ENCODE data around the gene GINS2.

The GINS2 gene

DNA sequence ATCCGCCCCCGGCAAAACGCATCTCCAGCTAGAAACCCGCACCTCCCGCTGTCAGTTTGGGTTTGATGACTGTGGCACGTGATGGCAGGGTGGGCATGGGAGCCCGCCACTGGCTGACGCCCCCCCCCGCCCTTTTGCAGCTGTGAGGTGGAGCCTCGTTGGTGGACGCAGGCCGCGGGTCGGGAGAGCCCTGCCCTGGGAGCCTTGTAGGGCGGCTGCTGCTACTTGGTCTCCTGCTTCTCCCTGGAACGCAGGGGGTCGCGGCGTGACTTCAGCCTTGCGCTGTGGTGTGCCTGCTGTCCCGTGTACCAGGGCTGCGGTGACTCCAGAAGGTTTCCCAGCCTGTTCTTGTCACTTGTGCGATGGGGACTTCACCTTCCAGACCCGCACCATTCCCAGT lies 47.4 kb downstream of the GINS2 start:
- no peak for FAIRE-seq
- TF ChIP-seq, protein P1, sequence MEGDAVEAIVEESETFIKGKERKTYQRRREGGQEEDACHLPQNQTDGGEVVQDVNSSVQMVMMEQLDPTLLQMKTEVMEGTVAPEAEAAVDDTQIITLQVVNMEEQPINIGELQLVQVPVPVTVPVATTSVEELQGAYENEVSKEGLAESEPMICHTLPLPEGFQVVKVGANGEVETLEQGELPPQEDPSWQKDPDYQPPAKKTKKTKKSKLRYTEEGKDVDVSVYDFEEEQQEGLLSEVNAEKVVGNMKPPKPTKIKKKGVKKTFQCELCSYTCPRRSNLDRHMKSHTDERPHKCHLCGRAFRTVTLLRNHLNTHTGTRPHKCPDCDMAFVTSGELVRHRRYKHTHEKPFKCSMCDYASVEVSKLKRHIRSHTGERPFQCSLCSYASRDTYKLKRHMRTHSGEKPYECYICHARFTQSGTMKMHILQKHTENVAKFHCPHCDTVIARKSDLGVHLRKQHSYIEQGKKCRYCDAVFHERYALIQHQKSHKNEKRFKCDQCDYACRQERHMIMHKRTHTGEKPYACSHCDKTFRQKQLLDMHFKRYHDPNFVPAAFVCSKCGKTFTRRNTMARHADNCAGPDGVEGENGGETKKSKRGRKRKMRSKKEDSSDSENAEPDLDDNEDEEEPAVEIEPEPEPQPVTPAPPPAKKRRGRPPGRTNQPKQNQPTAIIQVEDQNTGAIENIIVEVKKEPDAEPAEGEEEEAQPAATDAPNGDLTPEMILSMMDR (IDR thresholded peaks at IDR 0.05; ENCODE audit: insufficient read depth, missing control alignments) = no peak
- no peak for DNase-seq (ENCODE audit: insufficient read length, low spot score)

DNA sequence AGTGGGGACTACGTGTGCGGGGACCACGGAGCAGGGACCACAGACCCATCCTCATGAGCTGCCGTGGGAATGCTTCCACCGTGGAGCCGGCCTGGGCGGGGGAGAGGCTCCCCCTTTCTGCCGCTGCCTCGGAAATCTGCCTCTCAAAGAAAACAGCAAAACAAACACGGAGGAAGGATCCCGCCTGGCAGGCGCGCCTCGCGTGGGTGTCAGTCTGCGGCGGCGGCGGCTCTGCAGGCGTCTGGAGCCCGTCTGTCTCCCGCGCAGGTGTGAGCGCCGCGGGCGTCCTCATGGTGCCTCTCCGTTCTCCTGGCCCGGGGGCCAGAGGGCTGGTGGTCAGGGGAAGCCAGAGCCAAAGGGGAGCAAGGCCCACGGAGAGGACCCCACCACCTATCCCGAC lies 48.2 kb downstream of the GINS2 start:
- DNase-seq (ENCODE audit: insufficient read length, low spot score) (no peak), FAIRE-seq (no peak)
- TF ChIP-seq, protein P1 (IDR thresholded peaks at IDR 0.05; ENCODE audit: insufficient read depth, missing control alignments) = no peak

DNA sequence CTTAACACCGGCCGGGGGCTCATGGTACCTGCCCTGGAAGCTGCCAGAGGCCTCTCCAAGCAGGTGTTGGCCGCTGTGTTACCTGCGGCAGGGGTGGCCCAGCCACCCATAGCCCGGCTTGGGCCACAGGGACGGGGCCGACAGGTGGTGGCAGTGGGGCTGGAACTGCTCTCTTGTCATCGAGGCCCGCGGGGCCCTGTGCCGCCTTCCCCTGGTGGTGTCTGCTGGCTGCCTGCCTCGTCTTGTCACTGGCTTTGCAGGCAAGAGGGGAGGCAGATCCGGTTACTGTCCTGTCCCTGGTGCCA lies 48.5 kb downstream of the GINS2 start:
- DNase-seq (ENCODE audit: insufficient read length, low spot score) = no peak
- TF ChIP-seq, protein P1 (IDR thresholded peaks at IDR 0.05; ENCODE audit: insufficient read depth, missing control alignments) = no peak
- FAIRE-seq = no peak

DNA sequence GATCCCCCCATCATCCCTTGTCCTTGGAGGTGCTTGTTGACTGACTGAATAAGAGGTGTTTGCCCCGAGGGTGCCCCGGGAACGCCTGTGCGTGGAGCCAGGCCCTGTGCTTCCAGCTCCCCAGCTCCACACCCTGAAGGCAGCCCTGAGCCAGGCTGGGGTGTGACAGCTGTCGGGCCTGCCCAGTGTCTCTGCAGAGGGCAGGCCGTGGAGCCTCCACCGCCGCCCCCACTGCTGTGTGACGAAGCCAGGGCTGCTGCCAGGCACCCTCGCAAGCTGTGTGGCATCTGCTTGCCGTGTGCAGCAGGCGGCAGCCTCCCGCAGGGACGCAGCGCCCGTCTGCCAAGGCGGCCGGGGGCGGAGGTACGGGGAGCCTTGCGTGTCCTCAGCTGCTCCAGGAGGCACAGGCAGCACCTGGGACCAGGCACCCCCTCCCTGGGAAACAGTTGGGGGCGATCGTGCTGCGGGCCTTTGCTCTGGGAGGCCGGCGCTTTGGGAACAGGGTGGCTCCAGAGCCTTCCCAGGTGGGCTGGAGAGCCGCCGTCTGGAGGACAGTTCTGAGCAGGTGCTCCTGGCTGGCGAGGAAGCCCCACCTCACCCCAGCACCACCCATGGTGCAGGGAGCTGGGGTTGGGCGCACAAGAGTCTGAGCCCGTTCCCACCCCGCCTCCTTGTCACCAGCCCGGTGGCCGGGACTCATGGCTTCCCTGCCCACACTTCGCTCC lies 49.1 kb downstream of the GINS2 start:
- DNase-seq (ENCODE audit: insufficient read length, low spot score) = no peak
- FAIRE-seq = no peak

DNA sequence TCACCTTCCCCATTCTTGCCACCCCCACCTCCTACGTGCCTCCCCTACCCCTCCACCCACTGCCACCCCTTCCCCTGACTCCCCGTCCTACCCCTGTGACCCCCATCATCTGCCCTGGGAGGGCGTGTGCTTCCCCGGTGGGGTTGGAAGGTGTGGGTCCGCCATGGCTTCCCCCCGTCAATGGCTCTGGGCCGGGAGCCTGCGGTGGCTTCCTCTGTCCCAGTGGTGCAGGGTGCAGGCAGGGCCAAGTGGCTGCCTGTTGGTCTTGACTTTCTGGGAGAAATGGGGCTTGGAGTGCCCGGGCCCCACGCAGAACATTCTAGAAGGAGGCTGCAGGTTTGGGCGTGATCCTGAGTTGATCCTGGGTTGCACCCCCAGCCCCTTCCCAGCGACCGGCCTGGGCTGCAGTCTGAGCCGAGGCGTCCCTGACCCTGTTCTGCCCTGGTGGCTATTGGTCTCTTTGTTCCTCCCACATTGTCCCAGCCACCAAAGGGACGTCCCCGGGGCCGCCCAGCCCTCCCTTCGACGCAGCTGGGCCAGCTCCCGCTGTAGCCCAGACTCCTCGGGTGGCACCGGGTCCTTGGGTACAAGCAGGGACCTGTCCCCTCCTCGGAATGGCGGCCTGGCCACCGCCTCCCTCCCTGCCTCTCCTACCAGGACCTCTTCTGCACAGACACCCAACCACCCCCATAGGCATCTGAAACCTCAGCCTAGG lies 49.9 kb downstream of the GINS2 start:
- FAIRE-seq (no peak), DNase-seq (ENCODE audit: insufficient read length, low spot score) (no peak)
- TF ChIP-seq, protein P1 (IDR thresholded peaks at IDR 0.05; ENCODE audit: insufficient read depth, missing control alignments) = no peak

More for the DNA sequence above, 49.1 kb downstream of the GINS2 start:
- TF ChIP-seq, protein P1 (IDR thresholded peaks at IDR 0.05; ENCODE audit: insufficient read depth, missing control alignments) = no peak

DNA sequence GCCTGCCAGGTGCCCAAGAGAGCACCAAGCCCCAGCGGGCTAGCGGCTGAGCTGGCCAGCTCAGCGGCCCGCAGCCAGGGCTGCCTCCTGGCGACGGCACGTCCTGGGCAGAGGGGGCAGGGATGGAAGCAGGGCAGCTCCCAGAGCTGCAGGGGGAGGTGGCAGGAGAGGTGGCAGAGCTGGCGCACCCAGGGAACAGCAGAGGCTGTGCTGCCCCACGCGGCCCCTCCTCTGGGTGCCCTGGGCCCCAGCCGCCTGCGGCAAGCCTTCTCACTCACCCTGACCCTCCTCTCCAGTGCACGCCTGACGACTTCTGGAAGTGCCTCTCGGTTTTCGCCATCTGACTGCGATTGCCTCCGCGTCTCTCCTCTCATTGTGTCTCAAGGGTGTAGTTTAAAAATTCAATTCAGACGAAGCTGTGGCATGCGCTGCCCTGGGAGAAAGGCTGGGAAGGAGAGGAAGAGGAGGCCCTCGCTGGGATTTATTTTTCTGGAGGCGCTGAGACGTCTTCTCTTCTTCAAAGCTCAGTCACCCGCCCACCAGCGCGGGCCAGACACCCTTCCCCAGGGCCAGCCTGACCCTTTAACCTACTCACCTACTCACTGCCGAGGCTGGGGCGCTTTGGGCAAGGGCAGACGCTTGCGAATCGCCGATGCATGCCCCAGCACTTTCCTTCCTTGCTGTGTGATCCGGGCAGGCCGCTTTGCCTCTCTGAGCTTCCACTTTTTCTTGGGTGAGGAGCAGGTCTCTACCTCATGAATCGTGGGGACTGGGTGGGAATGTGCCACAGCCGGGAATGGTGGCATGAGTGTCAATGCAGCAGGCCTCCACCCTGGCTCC lies 50.7 kb downstream of the GINS2 start:
- TF ChIP-seq, protein P1 (IDR thresholded peaks at IDR 0.05; ENCODE audit: insufficient read depth, missing control alignments) = no peak
- FAIRE-seq (no peak), DNase-seq (ENCODE audit: insufficient read length, low spot score) (no peak)
